Caco-2 (cell line): ENCODE results near the gene GMPPA. TPM values are rescaled to one million over a fixed set of nuclear protein-coding genes. Genes with fewer than 3 reads are reported as not detected.

Experiments
- BruUV-seq: library from RNA; stranded (reverse); fragments of 400-500 nt; replicated peaks from 2 replicates; lab custom pipeline; 2021; lab: Mats Ljungman, UMichigan
- CTCF ChIA-PET: fragments of 300-600 bp; sonication (Branson Sonifier 250); formaldehyde crosslinking; loops from one replicate; lab custom pipeline; 2022; ENCODE audit warnings: antibody characterized with exemption; lab: Charles Lee
- POLR2A ChIA-PET: fragments of 300-600 bp; sonication (Branson Sonifier 250); formaldehyde crosslinking; loops from one replicate; lab custom pipeline; 2022; ENCODE audit warnings: antibody characterized with exemption; lab: Charles Lee
- DNase-seq, 2 experiments: peaks; one replicate each; pipeline versions ENCODE4 v3.0.0 to v3.0.0-alpha.2; 2020 to 2022
- H3K27me3 ChIP-seq: replicated peaks from 2 replicates; pipeline ENCODE4 v1.6.0; 2011; ENCODE audit warnings: low read length; ENCODE audit not compliant: control insufficient read depth, insufficient read depth
- H3K36me3 ChIP-seq: 2 replicates; pipeline ENCODE4 v1.5.1; 2011; ENCODE audit warnings: low read length; ENCODE audit not compliant: control insufficient read depth, insufficient read depth
- H3K4me1 ChIP-seq: fragments of 250-450 bp; sonication (Bioruptor Pico); 2 replicates; pipeline ENCODE4 v1.5.1; 2020; ENCODE audit warnings: mild to moderate bottlenecking
- H3K4me3 ChIP-seq: 2 replicates; pipeline ENCODE4 v1.5.1; 2011; ENCODE audit warnings: low read depth, mild to moderate bottlenecking, control low read depth, low read length
- H3K9me3 ChIP-seq: fragments of 250-450 bp; sonication (Bioruptor Pico); 2 replicates; pipeline ENCODE4 v1.5.1; 2020; ENCODE audit warnings: mild to moderate bottlenecking, moderate library complexity
- H3K27ac Mint-ChIP-seq: one replicate; pipeline ENCODE4 v1.8.0; 2022; ENCODE audit warnings: mixed read lengths; ENCODE audit not compliant: unreplicated experiment
- H3K27me3 Mint-ChIP-seq: one replicate; pipeline ENCODE4 v1.8.0; 2022; ENCODE audit warnings: mixed read lengths; ENCODE audit not compliant: insufficient read depth, unreplicated experiment
- H3K36me3 Mint-ChIP-seq: one replicate; pipeline ENCODE4 v1.8.0; 2022; ENCODE audit warnings: mild to moderate bottlenecking, mixed read lengths; ENCODE audit not compliant: insufficient read depth, unreplicated experiment
- H3K4me1 Mint-ChIP-seq: one replicate; pipeline ENCODE4 v1.8.0; 2022; ENCODE audit warnings: low read depth, mixed read lengths; ENCODE audit not compliant: unreplicated experiment
- H3K4me3 Mint-ChIP-seq: one replicate; pipeline ENCODE4 v1.8.0; 2022; ENCODE audit warnings: mild to moderate bottlenecking, moderate library complexity, mixed read lengths; ENCODE audit not compliant: unreplicated experiment
- H3K9me3 Mint-ChIP-seq: one replicate; pipeline ENCODE4 v1.8.0; 2022; ENCODE audit warnings: mixed read lengths; ENCODE audit not compliant: unreplicated experiment
- CTCF ChIP-seq, 2 experiments: fragments of 200-600 bp in 1 of 2; IDR thresholded peaks; 1 replicate in 1 of 2; 2 replicates in 1 of 2; pipeline versions ENCODE4 v1.5.1 to v1.8.0; 2011 to 2022; ENCODE audit warnings: antibody characterized with exemption in 1 of 2, control low read depth in 1 of 2, inconsistent platforms in 1 of 2, low read depth in 1 of 2, low read length in 1 of 2, mild to moderate bottlenecking in 1 of 2, moderate library complexity in 1 of 2; ENCODE audit not compliant: insufficient read depth in 1 of 2, severe bottlenecking in 1 of 2, unreplicated experiment in 1 of 2
- intact Hi-C: fragments of 100-400 bp; cut with micrococcal nuclease; formaldehyde crosslinking; loops from one replicate; pipeline ENCODE4 v1.10.0; 2022; ENCODE audit not compliant: unreplicated experiment
- total RNA-seq: library from RNA; stranded (reverse); gene quantifications from 2 replicates; pipeline ENCODE4 v1.2.3, GENCODE V29; 2022

GMPPA gene
- total RNA-seq, 1 experiment from 2014 or later: 53.7 TPM

- Histone ChIP-seq H3K27me3 (no peaks in the 10 kb centered on the region), H3K9me3 (no peaks in the 10 kb centered on the region), H3K36me3 (no peaks in the 10 kb centered on the region), H3K4me1 (0 out of 2 replicates have a peak, but pooled peaks cover 4% of the 10 kb centered on the region), H3K4me3 (no peak overlapping the region)
- DNase-seq: no peak
- Mint-ChIP-seq H3K4me3 (no peak overlapping the region), H3K36me3 (no peaks in the 10 kb centered on the region), H3K9me3 (no peaks in the 10 kb centered on the region), H3K27me3 (no peaks in the 10 kb centered on the region), H3K27ac (no peak overlapping the region), H3K4me1 (peaks cover 7% of the 10 kb centered on the region)
- BruUV-seq: no TSS peak
- ChIA-PET POLR2A (no interaction called here), CTCF (interaction anchor here (1.0 kb wide), 2 partner anchors 42 to 45 kb away, joined by 3 to 5 read pairs; partner anchors contain the start of gene GMPPA)
- no peak for TF ChIP-seq CTCF (IDR thresholded peaks at IDR 0.05; ENCODE audit: insufficient read depth in 1 of 2, low read depth in 1 of 2, low read length in 1 of 2, severe bottlenecking in 1 of 2, unreplicated experiment in 1 of 2)
- intact Hi-C loops: no loop called here
These were observed 44.8 kb upstream of the GMPPA start for GRCh38 chr2:219453671-219454590.

GRCh38 chr2:219455581-219455980 is 43.1 kb upstream of the GMPPA start:
- Histone ChIP-seq H3K36me3 (no peaks in the 10 kb centered on the region), H3K4me1 (0 out of 2 replicates have a peak, but pooled peaks cover 4% of the 10 kb centered on the region), H3K4me3 (no peak overlapping the region), H3K9me3 (no peaks in the 10 kb centered on the region), H3K27me3 (no peaks in the 10 kb centered on the region)
- Mint-ChIP-seq H3K4me3 (no peak overlapping the region), H3K4me1 (peaks cover 7% of the 10 kb centered on the region), H3K27me3 (no peaks in the 10 kb centered on the region), H3K36me3 (no peaks in the 10 kb centered on the region), H3K9me3 (no peaks in the 10 kb centered on the region), H3K27ac (no peak overlapping the region)
- no peak for TF ChIP-seq CTCF (IDR thresholded peaks at IDR 0.05; ENCODE audit: insufficient read depth in 1 of 2, low read depth in 1 of 2, low read length in 1 of 2, severe bottlenecking in 1 of 2, unreplicated experiment in 1 of 2)
- ChIA-PET CTCF (interaction anchor here (1.2 kb wide), 1 partner anchor 42 kb away, joined by 3 read pairs; no protein-coding TSS in a partner anchor), POLR2A (no interaction called here)
- no peak for DNase-seq
- BruUV-seq: no TSS peak
- intact Hi-C loops: no loop called here

- Mint-ChIP-seq H3K9me3 (no peaks in the 10 kb centered on the region), H3K4me3 (no peak overlapping the region), H3K27me3 (no peaks in the 10 kb centered on the region), H3K27ac (peak overlapping the region; percentile 20), H3K4me1 (peaks cover 7% of the 10 kb centered on the region), H3K36me3 (no peaks in the 10 kb centered on the region)
- peak in 1 of 2 experiments; percentile 45 for DNase-seq
- Histone ChIP-seq H3K27me3 (no peaks in the 10 kb centered on the region), H3K9me3 (no peaks in the 10 kb centered on the region), H3K4me1 (0 out of 2 replicates have a peak, but pooled peaks cover 4% of the 10 kb centered on the region), H3K36me3 (no peaks in the 10 kb centered on the region), H3K4me3 (no peak overlapping the region)
- BruUV-seq: no TSS peak
- peak; percentile 49 to 50 for TF ChIP-seq CTCF (IDR thresholded peaks at IDR 0.05; ENCODE audit: insufficient read depth in 1 of 2, low read depth in 1 of 2, low read length in 1 of 2, severe bottlenecking in 1 of 2, unreplicated experiment in 1 of 2)
- ChIA-PET POLR2A (no interaction called here), CTCF (interaction anchor here (0.7 to 2.5 kb wide), 12 partner anchors 16 to 120 kb away, joined by 3 to 59 read pairs (median 4); partner anchors contain the start of gene DNPEP)
- intact Hi-C loops: loop anchor here (1.0 kb wide), 1 partner anchor 55 kb away; no protein-coding TSS in a partner anchor
These were observed 40.8 kb upstream of the GMPPA start for GRCh38 chr2:219457784-219458369.
